Prostate gland (tissue), 2 donors: ENCODE measurements around the gene APLF. TPM values are rescaled to one million over a fixed set of nuclear protein-coding genes. Genes with fewer than 3 reads are reported as not detected.

Source experiments
- DNase-seq: peaks from one replicate; pipeline ENCODE4 v3.0.0-alpha.2; 2019; ENCODE audit warnings: low spot score
- H3K27ac ChIP-seq, 2 donors: fragments of 200-600 bp; sonication (generic); 2 replicates each; pipeline ENCODE4 v1.5.1; 2017 to 2019
- H3K27me3 ChIP-seq: fragments of 200-600 bp; sonication (generic); replicated peaks from 2 replicates; pipeline ENCODE4 v1.5.1; 2019; ENCODE audit not compliant: insufficient read depth
- H3K36me3 ChIP-seq, 2 donors: fragments of 200-600 bp; sonication (generic); 1 replicate in 1 of 2; 2 replicates in 1 of 2; pipeline versions ENCODE4 v1.5.1 to v1.8.1; 2017 to 2019
- H3K4me1 ChIP-seq: fragments of 200-600 bp; sonication (generic); replicated peaks from 2 replicates; pipeline ENCODE4 v1.5.1; 2019
- H3K4me3 ChIP-seq, 2 donors: fragments of 200-600 bp; sonication (generic); 2 replicates each; pipeline ENCODE4 v1.5.1; 2017 to 2019
- H3K9me3 ChIP-seq: fragments of 200-600 bp; sonication (generic); 2 replicates; pipeline ENCODE4 v1.5.1; 2017
- POLR2A ChIP-seq: fragments of 450-650 bp; IDR thresholded peaks from one replicate; pipeline ENCODE4 v1.6.1; 2016; ENCODE audit warnings: antibody characterized with exemption, mild to moderate bottlenecking
- POLR2AphosphoS5 ChIP-seq: sonication (generic); formaldehyde crosslinking; IDR thresholded peaks from one replicate; pipeline ENCODE4 v1.6.1; 2017; ENCODE audit warnings: antibody characterized with exemption
- WGBS: methylation state at CpG from one replicate; pipeline ENCODE4 v1.1.5; 2018; 5-methylcytosine and 5-hydroxymethylcytosine counted together
- intact Hi-C: fragments of 100-400 bp; cut with DNase I; formaldehyde crosslinking; loops from one replicate; pipeline ENCODE4 v1.14.2; 2022
- total RNA-seq, 2 donors: library from RNA; depleted of rRNA; stranded (reverse); fragments of >200 nt; gene quantifications; one replicate each; pipeline ENCODE4 v1.1.0, GENCODE V29; 2016
- TF ChIP-seq, protein P1 (sequence below), 4 experiments: fragments of 200-600 bp in 2 of 4; fragments of 450-650 bp in 2 of 4; sonication (generic) in 2 of 4; IDR thresholded peaks; 1 replicate in 3 of 4; 2 replicates in 1 of 4; pipeline ENCODE4 v1.5.1; 2016 to 2019; ENCODE audit warnings: antibody characterized with exemption in 4 of 4, mild to moderate bottlenecking in 2 of 4, moderate library complexity in 2 of 4

The APLF gene
- total RNA-seq, 2 donors from 2014 or later, result 7.3 to 10.2 TPM

DNA sequence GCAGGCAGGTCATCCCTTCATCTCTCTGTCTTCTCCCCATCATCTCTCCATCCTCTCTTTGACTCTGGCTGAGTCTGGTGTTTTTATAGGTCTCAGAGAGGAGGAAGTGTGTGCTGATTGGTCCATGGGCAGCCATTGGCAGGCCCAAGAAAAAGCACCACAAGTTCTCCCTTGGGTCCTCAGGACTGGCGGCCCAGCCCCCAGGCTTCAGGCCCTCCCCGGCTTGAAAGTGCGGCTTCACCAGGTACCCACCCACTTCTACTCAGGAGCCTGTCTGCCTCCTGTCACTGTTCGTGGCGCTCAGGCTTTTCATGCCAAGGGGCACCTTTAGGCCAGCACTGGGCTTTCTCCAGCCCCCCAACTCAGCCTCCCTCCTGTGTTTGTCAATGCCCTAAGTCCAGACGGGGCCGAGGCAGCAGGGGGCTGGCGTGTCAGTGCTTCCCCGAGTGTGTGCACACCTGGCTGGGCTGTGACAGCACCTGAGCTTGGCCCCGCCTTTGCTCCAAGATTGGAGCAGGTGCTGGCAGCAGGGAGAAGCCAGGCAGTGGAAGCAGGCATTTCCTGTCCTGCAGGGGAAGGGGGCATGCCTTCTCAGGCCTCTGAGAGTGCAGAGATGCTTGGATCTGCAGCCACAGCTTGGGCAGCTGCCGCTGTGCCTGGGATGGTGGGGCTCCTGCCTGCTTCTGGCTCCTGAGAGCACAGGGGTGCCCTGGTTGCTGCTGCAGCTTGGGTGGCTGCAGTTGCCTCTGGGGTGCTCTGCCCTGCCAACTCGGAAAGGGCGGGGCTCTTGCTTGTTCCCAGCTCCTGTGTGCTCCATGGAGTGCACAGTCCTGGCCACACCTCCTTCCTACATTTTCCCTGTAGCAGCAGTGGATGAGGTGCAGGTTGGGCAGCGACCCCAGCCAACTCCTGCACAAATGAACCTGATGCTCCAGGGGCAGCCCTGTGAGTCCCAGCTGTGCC is 34.4 kb upstream of the APLF start:
- H3K4me1 ChIP-seq, result no peaks in the 10 kb centered on the region
- 59% methylated on average over 14 of the region's 14 CpGs for WGBS
- H3K36me3 ChIP-seq, result no peaks in the 10 kb centered on the region
- DNase-seq, result no peak
- intact Hi-C loops, result no loop called here
- no peaks in the 10 kb centered on the region for H3K27me3 ChIP-seq
- no peak overlapping the region for H3K27ac ChIP-seq
- H3K9me3 ChIP-seq, result no peaks in the 10 kb centered on the region
- TF ChIP-seq POLR2AphosphoS5, result no peak
- no peak for TF ChIP-seq POLR2A
- TF ChIP-seq, protein P1, sequence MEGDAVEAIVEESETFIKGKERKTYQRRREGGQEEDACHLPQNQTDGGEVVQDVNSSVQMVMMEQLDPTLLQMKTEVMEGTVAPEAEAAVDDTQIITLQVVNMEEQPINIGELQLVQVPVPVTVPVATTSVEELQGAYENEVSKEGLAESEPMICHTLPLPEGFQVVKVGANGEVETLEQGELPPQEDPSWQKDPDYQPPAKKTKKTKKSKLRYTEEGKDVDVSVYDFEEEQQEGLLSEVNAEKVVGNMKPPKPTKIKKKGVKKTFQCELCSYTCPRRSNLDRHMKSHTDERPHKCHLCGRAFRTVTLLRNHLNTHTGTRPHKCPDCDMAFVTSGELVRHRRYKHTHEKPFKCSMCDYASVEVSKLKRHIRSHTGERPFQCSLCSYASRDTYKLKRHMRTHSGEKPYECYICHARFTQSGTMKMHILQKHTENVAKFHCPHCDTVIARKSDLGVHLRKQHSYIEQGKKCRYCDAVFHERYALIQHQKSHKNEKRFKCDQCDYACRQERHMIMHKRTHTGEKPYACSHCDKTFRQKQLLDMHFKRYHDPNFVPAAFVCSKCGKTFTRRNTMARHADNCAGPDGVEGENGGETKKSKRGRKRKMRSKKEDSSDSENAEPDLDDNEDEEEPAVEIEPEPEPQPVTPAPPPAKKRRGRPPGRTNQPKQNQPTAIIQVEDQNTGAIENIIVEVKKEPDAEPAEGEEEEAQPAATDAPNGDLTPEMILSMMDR (IDR thresholded peaks at IDR 0.05), result no peak
- no peak overlapping the region for H3K4me3 ChIP-seq

DNA sequence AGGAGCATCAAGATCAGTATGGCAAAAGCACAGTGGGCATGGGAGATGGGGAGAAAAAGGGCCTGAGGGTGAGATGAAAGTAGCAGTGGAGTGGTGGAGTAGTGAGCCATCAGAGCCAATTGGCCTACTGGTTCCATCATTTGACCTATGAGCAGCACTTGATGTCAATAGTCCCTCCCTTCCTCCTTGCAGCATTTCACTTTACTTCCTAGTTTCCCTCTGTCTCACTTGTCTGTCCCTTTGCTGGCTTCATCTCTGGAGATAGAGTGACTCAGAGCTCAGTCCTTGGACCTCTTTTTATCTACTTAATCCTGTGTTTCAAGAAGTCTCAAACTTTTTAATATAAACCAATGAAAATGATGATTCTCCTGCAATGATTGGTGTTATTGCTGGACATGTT is 32.4 kb upstream of the APLF start:
- Histone ChIP-seq H3K4me1 (no peaks in the 10 kb centered on the region), H3K4me3 (no peak overlapping the region), H3K27ac (no peak overlapping the region), H3K27me3 (no peaks in the 10 kb centered on the region), H3K36me3 (no peaks in the 10 kb centered on the region), H3K9me3 (no peaks in the 10 kb centered on the region)
- intact Hi-C loops, result no loop called here
- no peak for DNase-seq
- TF ChIP-seq POLR2A, result no peak
- TF ChIP-seq, protein P1 (IDR thresholded peaks at IDR 0.05), result no peak
- no peak for TF ChIP-seq POLR2AphosphoS5

DNA sequence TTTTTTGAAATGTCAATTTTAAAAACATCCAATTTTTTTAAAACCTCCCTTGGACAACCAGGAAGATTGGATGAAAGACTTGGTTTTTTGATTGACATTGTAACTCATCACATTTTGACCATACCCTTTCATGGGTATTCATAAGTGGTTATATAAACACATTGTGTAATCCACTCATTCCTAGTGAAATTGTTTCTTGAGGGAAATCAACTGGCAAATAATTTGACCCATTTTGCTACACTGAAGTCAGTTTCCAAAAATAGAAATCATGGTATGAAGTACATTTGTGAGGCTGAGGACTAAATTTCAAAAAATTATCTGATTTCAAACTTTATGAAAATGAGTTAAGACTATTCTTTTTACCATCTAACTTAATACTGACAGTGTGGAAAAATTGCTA is 31.8 kb upstream of the APLF start:
- Histone ChIP-seq H3K36me3 (no peaks in the 10 kb centered on the region), H3K4me3 (no peak overlapping the region), H3K9me3 (no peaks in the 10 kb centered on the region), H3K4me1 (no peaks in the 10 kb centered on the region), H3K27ac (no peak overlapping the region), H3K27me3 (no peaks in the 10 kb centered on the region)
- DNase-seq, result no peak
- TF ChIP-seq, protein P1 (IDR thresholded peaks at IDR 0.05), result no peak
- TF ChIP-seq POLR2A, result no peak
- no peak for TF ChIP-seq POLR2AphosphoS5
- intact Hi-C loops, result no loop called here

DNA sequence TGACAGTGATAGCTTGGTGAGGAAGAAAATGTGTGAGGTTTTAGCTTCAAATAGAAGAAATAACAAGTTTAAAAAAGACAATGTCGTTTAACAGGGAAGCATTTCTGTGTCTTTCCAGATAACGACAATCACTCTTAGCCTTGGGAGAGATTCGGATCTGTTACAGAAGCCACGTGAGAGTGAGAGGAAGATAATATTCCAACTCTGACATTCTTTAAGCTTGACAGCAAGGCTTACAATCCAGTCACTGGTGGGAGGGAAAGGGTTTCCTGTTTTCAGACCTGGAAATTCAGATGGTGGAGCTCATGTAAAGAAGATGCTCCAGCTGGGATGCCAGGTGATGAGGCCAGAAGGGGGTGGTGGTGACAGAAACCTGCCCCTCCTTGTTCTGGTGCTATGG is 31.1 kb upstream of the APLF start:
- DNase-seq, result no peak
- no peak overlapping the region for H3K4me3 ChIP-seq
- no peaks in the 10 kb centered on the region for H3K27me3 ChIP-seq
- H3K9me3 ChIP-seq, result no peaks in the 10 kb centered on the region
- H3K27ac ChIP-seq, result no peak overlapping the region
- intact Hi-C loops, result no loop called here
- no peaks in the 10 kb centered on the region for H3K36me3 ChIP-seq
- no peak for TF ChIP-seq POLR2AphosphoS5
- TF ChIP-seq, protein P1 (IDR thresholded peaks at IDR 0.05), result no peak
- TF ChIP-seq POLR2A, result no peak
- 51% methylated on average over 4 of the region's 4 CpGs for WGBS
- no peaks in the 10 kb centered on the region for H3K4me1 ChIP-seq
